Measurements from ENCODE around the gene NOL6. TPM values are rescaled to one million over a fixed set of nuclear protein-coding genes. Genes with fewer than 3 reads are reported as not detected.

Gene NOL6
- total RNA-seq, 1 donor from 2014 or later: 19.3 TPM

DNA sequence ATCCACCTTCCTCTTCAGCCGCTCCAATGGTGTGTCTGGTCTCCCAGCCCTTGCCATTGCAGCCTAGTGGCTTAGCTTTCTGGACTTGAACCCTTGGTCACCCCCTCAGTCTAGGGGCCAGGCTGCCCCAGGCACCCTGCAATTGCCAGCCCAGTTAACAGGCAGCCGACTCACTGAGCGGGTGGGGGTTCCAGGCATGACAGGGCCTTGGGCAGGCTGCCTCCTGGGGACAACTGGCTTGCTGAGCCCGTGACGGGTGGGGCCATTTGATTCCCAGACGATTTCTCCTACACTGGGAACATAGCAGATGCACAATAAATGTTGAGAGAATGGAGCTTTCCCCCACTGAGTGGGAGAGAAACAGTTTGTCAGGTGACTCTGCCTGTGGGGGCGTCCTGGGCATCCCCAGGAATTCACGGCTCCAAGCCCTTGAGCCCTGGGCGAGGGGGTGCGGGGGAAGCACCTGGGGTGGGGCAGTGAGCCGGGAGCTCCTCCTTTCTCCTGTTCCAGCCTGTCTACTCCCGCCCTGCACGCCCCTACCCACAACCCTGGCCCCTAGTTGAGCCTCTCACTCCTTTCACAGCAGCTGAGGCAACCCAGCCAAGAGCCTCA lies 58.7 kb downstream of the NOL6 start:
- TF ChIP-seq, protein P1, sequence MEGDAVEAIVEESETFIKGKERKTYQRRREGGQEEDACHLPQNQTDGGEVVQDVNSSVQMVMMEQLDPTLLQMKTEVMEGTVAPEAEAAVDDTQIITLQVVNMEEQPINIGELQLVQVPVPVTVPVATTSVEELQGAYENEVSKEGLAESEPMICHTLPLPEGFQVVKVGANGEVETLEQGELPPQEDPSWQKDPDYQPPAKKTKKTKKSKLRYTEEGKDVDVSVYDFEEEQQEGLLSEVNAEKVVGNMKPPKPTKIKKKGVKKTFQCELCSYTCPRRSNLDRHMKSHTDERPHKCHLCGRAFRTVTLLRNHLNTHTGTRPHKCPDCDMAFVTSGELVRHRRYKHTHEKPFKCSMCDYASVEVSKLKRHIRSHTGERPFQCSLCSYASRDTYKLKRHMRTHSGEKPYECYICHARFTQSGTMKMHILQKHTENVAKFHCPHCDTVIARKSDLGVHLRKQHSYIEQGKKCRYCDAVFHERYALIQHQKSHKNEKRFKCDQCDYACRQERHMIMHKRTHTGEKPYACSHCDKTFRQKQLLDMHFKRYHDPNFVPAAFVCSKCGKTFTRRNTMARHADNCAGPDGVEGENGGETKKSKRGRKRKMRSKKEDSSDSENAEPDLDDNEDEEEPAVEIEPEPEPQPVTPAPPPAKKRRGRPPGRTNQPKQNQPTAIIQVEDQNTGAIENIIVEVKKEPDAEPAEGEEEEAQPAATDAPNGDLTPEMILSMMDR (conservative IDR thresholded peaks at IDR 0.05; ENCODE audit: low read depth, low read length): no peak
- no peak overlapping the region for H3K4me3 ChIP-seq (ENCODE audit: low read depth, low read length)
- no peak for DNase-seq (ENCODE audit: low read depth)

DNA sequence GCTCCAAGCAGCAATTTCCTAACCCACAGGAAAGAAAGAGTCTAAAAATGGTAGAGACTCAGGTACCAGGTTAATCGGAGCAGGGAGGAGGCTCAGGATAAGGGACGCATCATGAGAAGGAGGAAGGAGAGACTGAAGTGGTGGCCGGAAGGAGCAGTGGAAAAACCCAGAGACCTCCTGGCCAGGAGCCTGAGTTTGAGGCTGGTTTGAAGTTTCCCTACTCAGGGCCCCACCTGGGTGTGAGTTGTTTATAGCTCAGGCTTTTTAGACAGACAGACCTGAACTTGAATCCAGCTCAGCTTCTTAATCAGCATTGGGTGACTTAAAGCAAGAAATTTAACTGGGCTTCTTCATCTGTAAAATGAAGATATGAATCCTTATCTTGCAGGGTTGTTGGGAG lies 59.5 kb downstream of the NOL6 start:
- no peak for DNase-seq (ENCODE audit: low read depth)
- H3K4me3 ChIP-seq (ENCODE audit: low read depth, low read length): no peak overlapping the region
- TF ChIP-seq, protein P1 (conservative IDR thresholded peaks at IDR 0.05; ENCODE audit: low read depth, low read length): no peak

Other genes with a start within 250 kb of the NOL6 start
- gene SPINK4, start 233.8 kb downstream of the NOL6 start, total RNA-seq: not detected in 2 replicates
- gene BAG1, start 209.2 kb downstream of the NOL6 start, total RNA-seq: 33.7 and 38.5 TPM in 2 replicates
- 64.0 and 76.7 TPM in 2 replicates for gene CHMP5, start 208.9 kb downstream of the NOL6 start, total RNA-seq
- 14.2 and 15.6 TPM in 2 replicates for gene NFX1, start 183.4 kb downstream of the NOL6 start, total RNA-seq
- not detected in 2 replicates for gene AQP7, start 71.4 kb downstream of the NOL6 start, total RNA-seq
- gene AQP3, start 26.3 kb downstream of the NOL6 start, total RNA-seq: 0.65 and 5.4 TPM in 2 replicates
- 3.1 and 3.4 TPM in 2 replicates for gene ANKRD18B, start 50.3 kb upstream of the NOL6 start, total RNA-seq